D341Med (cell line): Measurements from ENCODE around the gene MRPL12.

ENCODE experiments used
- DNase-seq: peaks from one replicate; pipeline ENCODE4 v3.0.0; 2012; ENCODE audit warnings: low spot score

Gene MRPL12

DNA sequence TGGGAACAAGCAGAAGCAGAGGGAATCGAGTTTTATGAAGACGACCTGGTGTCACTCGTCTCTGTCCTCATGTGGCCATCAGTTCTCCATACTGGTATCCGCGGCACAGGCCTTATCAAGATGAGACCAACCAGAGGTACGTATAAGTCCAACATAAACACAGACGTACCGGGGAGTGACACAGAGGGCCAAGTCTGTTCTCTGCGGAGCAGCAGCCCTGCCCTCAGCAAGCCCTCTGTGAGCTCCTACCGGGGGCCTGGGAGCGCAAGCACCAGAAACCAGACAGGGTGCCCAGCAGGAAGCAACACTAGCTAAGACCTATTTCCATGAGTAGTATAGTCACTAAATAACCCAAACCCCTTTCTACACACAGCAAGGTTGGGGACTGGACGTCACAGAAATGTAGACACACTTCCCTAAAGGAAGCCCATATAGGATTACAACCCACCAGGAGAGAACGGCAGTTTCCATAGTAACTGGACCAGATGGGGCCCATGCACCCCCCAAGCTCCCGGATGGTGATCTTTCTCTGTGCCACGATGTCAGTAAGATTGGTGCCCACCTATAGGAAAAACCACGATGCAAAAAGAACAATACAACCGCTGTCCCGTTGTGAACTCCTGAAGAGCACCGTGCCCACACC, 20.5 kb upstream of the MRPL12 start:
- no peak for DNase-seq

DNA sequence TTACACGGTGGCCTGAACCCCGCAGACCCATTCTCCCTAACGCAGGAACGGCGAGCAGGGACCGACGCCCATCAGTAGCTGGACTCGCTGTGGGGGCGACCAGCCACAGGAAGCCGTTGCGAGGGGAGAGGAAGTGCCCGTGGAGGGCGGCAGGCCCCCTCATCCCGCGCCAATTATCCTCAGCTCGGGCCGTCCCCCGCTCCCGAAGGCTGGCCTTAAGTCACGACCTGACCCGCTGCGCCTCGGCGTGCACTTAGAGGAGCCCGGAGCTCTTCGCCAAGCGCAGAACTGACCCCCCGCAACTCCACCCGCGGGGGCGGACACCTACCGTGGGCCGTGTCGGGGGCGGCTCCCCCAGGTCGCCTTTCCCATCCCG, 20.0 kb upstream of the MRPL12 start:
- no peak for DNase-seq

DNA sequence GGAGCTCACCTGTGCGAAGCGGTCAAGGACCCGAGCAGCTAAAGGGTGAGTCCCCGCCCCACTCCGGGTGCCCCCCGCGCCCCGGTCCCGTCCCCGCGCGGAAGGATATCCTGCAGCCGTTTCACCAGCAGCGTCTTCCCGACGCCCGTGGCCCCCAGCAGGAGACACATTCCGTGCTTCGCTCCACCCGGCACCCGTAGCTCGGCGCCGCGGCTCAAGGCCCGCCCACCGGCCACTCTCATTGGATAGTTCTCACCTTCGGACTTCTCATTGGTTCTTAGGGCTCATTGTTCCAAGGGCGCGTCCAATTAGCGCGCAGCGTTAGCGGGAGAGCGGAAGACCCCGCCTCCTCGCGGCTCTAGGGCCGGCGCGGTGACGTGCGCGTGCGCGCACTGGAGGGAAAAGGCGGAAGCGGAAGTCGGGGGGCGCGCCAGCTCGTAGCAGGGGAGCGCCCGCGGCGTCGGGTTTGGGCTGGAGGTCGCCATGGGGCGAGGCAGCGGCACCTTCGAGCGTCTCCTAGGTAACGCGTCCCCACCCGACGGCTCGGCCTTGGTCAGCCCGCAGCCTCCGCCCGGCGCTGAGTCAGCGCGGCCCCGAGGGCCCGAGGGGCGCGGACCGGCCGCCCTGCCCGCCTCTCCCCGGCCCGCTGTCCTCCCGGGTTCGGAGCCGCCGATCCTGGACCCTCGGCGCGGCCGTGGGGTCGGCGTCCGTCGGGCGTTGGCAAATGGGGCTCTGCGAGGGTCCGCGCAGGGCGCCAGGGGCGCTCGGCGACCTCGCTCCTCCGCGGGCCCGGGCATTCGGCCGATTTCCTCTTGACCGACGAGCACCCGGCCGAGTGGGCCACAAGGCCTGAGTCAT, 19.4 kb upstream of the MRPL12 start, which contains the start of the genes ARL16 and HGS:
TSS of gene ARL16 (minus strand) at position 214 of the 858 bp plus-strand sequence. CDS start at position 170, 44 bp downstream.
TSS of gene HGS (plus strand) at position 428 of the 858 bp plus-strand sequence. CDS start at position 484, 56 bp downstream.
- peak; percentile 100 for DNase-seq

DNA sequence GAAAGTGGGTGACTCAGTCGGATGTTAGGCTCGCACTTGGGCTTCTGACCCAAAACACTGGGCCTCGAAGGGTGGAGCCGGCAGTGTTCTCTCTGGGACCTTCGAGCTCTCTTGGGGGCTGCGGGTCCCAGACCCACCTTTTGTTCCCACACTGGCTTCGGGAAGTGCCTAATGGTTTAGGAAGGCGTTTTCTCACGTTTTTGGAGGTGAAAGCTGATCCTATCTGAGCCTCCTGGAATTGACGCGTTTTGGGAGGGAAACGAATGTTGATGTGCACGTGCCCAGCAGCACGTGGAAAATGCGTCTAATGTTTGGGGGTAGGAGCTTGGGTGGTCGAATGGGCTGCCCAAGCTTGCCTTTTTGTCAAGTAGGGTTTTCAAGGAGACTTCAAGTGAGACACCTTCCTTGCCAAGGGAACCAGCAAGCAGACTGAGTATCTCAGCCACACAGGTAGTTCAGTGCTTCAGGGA, 18.7 kb upstream of the MRPL12 start:
- no peak for DNase-seq

DNA sequence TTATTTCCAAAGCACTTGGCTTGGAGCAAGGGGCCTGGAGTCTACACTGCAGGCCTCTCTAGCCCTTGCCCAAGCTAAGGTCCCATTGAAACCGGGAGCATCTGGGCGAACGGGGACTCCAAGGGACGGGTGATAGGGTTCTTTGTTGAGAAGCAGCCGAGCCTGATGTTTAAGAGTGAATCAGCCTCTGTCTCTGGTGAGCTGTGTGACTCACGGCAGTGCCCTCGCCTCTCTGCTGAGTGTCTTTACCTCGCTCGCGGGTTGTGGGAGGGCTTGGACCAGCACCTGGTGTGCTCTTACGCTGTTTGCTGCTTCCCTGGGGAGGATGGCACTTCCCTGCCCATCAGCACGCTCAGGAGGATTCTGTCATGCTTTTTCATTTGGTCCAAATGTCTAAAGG, 18.1 kb upstream of the MRPL12 start:
- DNase-seq, result no peak

DNA sequence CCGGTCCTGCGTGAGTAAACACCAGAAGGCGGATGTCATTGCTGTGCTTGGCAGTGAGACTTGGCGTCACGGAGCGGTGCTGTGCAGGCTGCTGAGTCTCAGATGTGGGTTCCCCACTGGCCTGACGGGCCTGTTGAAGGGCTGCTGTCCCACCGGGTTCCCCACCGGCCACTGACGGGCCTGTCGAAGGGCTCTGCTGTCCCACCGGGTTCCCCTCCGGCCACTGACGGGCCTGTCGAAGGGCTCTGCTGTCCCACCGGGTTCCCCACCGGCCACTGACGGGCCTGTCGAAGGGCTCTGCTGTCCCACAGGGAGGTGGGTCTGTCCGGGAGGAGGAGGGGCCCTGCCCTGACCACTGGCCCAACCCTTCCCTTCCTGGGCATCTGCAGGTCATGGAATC, 16.6 kb upstream of the MRPL12 start:
- no peak for DNase-seq

DNA sequence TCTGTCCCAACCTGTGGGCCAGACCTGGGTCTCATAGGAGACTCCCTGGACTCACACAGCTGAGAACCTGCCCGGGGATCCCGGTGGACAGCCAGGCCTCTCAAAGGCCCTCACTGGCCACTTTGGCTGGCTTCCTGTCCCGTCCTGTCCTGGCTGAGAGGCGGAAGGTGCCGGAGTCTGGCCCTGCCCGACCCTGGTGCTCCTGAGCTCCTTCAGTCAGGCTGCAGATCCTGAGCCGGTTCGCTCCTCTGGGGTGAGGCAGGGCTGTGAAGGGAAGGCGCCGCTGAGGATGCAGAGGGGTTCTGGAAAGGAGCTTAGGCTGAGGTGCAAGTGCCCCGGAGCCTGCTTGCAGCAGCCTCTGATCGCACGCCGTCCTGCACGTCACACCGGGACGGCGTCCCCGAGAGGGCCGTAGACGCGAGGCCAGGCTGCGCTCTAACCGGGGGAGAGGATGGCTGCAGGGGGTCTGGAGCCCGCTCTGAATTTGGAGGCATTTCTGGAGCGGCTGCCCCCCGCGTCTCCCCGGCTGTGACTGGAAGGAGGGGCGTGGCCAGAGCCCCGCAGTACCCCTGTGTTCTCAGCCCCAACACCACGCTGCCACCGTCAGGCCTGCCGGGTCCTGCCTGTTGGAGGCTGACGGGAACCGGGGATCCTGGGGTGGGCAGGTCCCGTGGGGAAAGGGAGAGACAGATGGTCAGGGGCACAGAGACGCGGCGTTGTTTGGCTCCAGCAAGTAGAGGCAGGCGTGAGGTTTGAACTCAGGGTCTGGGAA, 15.2 kb upstream of the MRPL12 start:
- peak; percentile 58 for DNase-seq

DNA sequence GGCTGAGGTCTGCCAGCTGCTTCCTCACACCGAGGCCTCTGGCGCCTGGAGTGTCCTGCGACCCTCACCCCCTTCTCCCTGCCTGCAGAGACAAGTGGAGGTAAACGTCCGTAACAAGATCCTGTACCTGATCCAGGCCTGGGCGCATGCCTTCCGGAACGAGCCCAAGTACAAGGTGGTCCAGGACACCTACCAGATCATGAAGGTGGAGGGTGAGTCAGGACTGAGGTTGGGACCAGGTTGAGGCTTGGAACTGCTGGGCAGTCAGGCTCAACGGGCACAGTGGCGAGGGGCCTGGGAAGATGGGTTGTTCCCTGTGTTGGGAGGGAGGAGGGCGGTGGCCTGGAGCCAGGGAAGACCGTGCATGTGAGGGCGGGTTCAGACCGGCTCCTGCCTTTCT, 14.6 kb upstream of the MRPL12 start:
- no peak for DNase-seq

DNA sequence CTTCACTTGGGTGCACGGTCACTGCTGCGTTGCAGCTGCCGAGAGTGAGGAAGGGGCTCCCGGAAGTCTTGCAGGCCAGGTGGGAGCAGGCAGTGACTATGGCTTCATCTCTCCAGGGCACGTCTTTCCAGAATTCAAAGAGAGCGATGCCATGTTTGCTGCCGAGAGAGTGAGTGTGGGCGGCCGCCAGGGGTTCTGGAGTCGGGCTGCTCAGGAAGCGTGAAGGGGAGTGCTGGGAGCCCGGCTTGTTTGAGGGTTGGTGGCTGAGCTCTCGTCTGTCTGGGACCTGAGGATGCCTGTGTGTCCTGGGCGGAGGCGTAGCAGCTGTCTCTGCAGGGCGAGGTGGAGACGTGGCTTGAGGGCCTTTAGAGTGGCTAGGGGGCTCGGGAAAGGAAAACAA, 13.1 kb upstream of the MRPL12 start:
- DNase-seq, result no peak

DNA sequence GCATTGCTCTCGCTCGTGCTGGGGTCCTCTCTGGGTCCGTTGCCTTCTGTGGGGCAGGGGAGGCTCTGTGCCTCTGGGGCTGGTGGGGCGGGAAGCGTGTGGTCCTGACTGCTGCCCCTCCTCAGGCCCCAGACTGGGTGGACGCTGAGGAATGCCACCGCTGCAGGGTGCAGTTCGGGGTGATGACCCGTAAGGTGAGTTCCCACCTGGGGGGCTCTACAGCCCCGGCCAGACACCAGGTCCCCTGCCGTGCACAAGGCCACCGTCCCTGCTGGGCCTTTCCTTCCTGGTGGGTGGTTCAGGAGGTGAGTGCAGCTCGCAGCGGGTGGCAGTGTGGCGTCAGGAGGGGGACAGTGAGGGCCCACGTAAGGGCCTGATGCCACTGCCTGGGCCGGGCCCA, 12.6 kb upstream of the MRPL12 start:
- DNase-seq, result no peak

DNA sequence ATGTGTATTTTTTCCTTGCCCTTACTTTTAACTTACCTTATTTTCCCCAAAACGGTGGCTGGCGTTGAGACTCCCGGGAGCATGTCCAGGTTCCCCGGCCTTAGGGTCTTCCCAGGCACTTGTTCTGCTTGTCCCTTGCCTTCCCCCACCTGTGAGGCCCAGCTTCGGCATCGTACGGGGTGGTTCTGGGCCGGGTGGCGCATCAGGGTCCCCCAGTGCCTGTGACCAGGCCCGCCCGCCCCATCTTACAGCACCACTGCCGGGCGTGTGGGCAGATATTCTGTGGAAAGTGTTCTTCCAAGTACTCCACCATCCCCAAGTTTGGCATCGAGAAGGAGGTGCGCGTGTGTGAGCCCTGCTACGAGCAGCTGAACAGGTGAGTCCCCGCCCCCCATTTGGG, 12.0 kb upstream of the MRPL12 start:
- DNase-seq, result no peak

DNA sequence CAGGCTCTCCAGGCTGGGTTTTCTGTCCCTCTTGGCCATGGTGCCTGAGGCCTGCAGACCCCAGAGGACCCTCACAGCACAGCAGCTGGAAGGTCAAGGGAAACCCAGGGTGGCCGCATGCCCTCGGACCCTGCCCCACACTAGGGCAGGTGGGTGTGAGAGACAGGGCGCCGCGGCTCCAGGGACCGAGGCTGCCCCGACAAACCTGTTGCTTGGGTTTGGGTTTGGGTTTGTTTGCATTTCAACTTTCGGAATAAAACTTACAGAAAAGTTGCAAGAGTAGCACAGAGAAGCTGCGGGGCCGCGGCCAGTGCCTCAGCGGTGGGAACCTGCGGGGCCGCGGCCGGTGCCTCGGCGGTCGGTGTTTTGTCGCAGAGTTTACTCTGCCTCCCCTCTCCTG, 11.6 kb upstream of the MRPL12 start:
- DNase-seq, result no peak

DNA sequence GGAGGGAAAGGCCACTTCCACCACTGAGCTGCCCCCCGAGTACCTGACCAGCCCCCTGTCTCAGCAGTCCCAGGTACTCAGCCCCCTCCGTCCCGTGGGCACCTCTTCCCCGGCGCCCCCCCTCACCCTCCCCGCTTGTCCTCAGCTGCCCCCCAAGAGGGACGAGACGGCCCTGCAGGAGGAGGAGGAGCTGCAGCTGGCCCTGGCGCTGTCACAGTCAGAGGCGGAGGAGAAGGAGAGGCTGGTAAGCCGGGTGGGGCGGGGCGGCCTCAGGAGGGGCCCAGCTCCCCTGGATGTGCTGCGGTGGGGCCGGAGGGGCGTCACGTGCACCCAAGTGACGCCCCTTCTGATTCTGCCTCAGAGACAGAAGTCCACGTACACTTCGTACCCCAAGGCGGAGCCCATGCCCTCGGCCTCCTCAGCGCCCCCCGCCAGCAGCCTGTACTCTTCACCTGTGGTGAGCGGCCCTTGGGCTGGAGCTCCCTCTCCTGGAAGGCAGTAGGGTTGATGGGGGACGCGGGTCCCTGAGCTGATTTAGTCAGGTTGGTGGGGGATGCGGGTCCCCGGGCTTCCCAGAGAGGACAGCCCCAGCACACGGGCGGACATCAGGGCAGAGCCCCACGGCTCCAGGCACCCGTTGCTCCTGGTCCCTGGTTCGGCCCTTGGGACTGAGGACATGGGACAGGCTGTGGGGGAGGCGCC, 9.5 kb upstream of the MRPL12 start:
- DNase-seq, result peak; percentile 75

DNA sequence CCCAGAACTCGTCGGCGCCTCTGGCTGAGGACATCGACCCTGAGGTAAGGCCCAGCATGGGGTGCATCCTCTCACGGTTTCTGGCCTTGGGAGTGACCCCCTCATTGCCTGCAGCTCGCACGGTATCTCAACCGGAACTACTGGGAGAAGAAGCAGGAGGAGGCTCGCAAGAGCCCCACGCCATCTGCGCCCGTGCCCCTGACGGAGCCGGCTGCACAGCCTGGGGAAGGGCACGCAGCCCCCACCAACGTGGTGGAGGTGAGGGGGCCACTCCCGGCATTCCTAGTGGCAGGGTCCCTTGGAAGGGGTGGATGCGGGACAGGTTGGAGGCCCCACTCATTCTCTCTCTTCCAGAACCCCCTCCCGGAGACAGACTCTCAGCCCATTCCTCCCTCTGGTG, 8.4 kb upstream of the MRPL12 start:
- no peak for DNase-seq

DNA sequence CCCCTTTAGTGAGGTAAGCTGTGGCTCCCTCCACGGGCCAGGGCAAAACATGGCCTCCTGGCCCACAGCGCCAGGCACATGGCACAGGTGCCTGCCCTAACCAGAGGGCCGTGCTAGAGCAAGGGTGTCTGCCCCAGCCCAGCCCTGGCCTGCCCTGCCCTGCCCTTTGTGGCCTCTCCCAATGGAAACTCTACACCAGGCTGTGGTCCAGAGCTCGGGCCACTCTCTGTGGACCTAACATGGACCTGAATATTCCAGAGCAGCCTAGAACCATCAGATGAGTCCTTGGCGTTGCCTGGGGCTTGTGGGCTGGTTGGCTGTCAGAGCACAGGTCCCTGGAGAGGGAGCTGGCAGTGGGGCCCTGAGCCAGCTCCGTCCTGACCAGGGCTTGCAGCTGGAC, 8.0 kb upstream of the MRPL12 start:
- DNase-seq, result no peak

DNA sequence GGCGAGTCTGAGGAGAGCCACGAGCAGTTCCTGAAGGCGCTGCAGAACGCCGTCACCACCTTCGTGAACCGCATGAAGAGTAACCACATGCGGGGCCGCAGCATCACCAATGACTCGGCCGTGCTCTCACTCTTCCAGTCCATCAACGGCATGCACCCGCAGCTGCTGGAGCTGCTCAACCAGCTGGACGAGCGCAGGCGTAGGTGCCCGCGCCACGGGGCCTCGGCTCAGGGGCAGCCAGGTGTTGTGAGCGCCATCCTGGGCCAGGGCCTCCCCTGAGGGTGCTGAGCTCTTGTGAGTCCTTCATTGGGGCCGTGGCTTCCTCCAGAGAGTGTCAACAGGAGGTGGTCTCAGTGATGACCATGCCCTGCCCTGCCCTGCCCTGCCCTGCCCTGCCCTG, 7.4 kb upstream of the MRPL12 start:
- DNase-seq, result no peak

DNA sequence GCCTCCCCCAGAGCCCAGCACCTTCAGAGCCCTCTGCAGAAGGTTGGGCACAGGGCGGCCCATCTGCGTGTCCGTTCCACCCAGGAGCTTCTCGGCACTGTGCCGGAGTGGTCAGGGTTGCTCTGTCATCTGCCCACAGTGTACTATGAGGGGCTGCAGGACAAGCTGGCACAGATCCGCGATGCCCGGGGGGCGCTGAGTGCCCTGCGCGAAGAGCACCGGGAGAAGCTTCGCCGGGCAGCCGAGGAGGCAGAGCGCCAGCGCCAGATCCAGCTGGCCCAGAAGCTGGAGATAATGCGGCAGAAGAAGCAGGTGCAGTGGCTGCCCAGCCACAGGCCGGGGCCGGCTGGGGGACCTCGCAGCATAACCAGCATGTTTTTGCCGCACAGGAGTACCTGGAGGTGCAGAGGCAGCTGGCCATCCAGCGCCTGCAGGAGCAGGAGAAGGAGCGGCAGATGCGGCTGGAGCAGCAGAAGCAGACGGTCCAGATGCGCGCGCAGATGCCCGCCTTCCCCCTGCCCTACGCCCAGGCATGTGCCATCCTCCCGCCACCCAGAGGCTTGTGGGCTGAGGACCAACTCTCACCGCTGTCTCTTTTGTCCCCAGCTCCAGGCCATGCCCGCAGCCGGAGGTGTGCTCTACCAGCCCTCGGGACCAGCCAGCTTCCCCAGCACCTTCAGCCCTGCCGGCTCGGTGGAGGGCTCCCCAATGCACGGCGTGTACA, 6.8 kb upstream of the MRPL12 start:
- no peak for DNase-seq

DNA sequence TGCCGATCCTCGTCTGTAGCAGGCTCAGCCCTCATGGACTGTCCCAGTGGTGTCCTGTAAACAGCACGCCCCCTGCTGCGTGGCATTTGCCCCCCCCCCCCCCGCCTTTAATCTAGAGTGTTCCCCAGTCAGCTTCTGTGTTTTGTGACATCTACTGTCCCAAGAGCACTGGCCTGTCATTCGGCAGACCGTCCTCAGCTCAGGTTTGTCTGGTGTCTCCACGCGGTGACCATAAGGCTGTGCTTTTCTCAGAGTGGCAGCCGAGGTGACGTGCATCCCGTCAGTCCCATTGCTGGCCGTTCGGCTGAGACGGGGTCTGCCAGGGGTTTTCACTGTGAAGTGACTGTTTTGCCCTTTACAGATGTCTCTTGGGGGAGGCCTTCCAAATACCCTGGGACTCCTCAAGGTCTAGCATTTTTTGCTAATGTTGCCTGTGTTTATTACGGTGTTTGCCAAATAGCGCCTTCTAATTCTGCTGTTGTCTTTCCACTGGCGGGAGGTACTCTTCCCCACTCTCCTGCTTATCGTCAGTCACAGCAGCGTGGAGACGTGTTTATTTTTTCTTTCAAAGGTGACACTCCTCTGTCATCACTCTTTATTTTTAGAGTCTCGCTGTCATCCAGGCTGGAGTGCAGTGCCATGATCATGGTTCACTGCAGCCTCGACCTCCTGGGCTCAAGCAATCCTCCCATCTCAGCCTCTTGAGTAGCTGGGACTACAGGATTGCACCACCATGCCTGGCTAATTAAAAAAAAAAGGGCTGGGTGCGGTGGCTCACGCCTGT, 5.7 kb upstream of the MRPL12 start:
- DNase-seq, result no peak

DNA sequence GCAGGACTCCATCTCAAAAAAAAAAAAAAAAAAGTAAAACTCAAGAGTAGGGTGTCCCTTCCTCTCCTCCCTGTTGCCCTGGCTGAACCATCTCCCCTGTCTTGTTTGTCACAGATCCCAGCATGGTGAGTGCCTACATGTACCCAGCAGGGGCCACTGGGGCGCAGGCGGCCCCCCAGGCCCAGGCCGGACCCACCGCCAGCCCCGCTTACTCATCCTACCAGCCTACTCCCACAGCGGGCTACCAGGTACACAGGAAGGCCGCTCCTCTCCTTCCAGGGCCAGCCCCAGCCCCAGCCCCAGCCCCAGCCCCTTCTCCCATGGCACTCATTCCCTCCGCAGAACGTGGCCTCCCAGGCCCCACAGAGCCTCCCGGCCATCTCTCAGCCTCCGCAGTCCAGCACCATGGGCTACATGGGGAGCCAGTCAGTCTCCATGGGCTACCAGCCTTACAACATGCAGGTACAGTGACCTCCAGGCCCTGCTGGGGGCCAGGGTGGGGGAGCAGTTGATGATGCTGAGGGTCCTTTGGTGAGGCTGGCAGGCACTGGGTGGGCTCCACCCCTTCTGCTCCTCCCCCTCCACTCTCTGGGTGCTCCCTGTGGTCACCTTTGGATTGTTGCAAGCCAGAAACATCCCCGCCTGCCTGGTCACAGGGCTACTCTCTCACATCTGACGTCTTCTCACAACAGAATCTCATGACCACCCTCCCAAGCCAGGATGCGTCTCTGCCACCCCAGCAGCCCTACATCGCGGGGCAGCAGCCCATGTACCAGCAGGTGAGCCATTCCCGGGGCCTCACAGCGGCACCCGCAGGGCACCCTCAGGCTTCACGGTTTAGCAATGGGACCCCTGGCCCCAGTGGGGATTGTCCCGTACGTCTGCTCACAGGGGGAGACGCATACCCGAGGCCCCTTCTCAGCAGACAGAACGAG, 2.5 kb upstream of the MRPL12 start:
- no peak for DNase-seq
